ENCODE data around the gene C5orf15. TPM values are rescaled to one million over a fixed set of nuclear protein-coding genes. Genes with fewer than 3 reads are reported as not detected.

The C5orf15 gene
- total and polyA plus RNA-seq, 4 donors = 21.2 to 32.4 (median 28.7) TPM

- TF ChIP-seq HNF4G (IDR thresholded peaks at IDR 0.05) = no peak
- no peak for TF ChIP-seq FOXA2 (IDR thresholded peaks at IDR 0.05)
- TF ChIP-seq RXRA (IDR thresholded peaks at IDR 0.05) = no peak
- TF ChIP-seq REST (IDR thresholded peaks at IDR 0.05) = no peak
- no peak for TF ChIP-seq YY1 (IDR thresholded peaks at IDR 0.05)
- no peak for TF ChIP-seq SP1 (IDR thresholded peaks at IDR 0.05)
- Histone ChIP-seq H3K4me3 (ENCODE audit: low read depth in 1 of 3, low read length in 3 of 3) (no peak overlapping the region), H3K27ac (ENCODE audit: low read depth in 1 of 2, low read length in 2 of 2) (no peak overlapping the region), H3K9ac (ENCODE audit: low read depth in 1 of 2, low read length in 2 of 2) (no peak overlapping the region), H3K9me3 (ENCODE audit: control insufficient read depth in 4 of 4, low read length in 3 of 4) (no peaks in the 10 kb centered on the region), H3K27me3 (ENCODE audit: control insufficient read depth in 4 of 4, insufficient read depth in 4 of 4, low read length in 3 of 4) (no peaks in the 10 kb centered on the region), H3K36me3 (ENCODE audit: control insufficient read depth in 4 of 4, insufficient read depth in 3 of 4, low read depth in 1 of 4, low read length in 3 of 4) (no peaks in the 10 kb centered on the region), H3K4me1 (ENCODE audit: control insufficient read depth in 4 of 4, insufficient read depth in 4 of 4, low read length in 3 of 4) (peaks cover 3 to 8% (median 7%) of the 10 kb centered on the region in 4 donors)
- DNase-seq (ENCODE audit: low spot score) = no peak
- WGBS = 95% methylated on average over 10 of the region's 10 CpGs
Measured at GRCh38 chr5:133918731-133919130, 49.7 kb downstream of the C5orf15 start.

- WGBS = 92% methylated on average over 10 of the region's 10 CpGs
- no peak overlapping the region for H3K27ac ChIP-seq (ENCODE audit: low read depth in 1 of 2, low read length in 2 of 2)
- H3K27me3 ChIP-seq (ENCODE audit: control insufficient read depth in 4 of 4, insufficient read depth in 4 of 4, low read length in 3 of 4) = no peaks in the 10 kb centered on the region
- no peak overlapping the region for H3K9ac ChIP-seq (ENCODE audit: low read depth in 1 of 2, low read length in 2 of 2)
- TF ChIP-seq CTCF (IDR thresholded peaks at IDR 0.05; ENCODE audit: low read depth, low read length, missing input control) = no peak
- TF ChIP-seq ATF3 (IDR thresholded peaks at IDR 0.05) = no peak
- no peak for TF ChIP-seq FOXA1 (IDR thresholded peaks at IDR 0.05)
- TF ChIP-seq TAF1 (conservative IDR thresholded peaks at IDR 0.05) = no peak
- no peak for TF ChIP-seq SP1 (IDR thresholded peaks at IDR 0.05)
- no peak for TF ChIP-seq MAX (IDR thresholded peaks at IDR 0.05)
- TF ChIP-seq FOXA2 (IDR thresholded peaks at IDR 0.05) = no peak
- TF ChIP-seq GABPA (IDR thresholded peaks at IDR 0.05 in 1 of 2, conservative IDR thresholded peaks at IDR 0.05 in 1 of 2) = no peak
- no peak for TF ChIP-seq EGR1 (IDR thresholded peaks at IDR 0.05; ENCODE audit: low read depth in 2 of 2)
- TF ChIP-seq ZBTB33 (IDR thresholded peaks at IDR 0.05) = no peak
- TF ChIP-seq REST (IDR thresholded peaks at IDR 0.05) = no peak
- no peak for TF ChIP-seq RXRA (IDR thresholded peaks at IDR 0.05)
- TF ChIP-seq RAD21 (IDR thresholded peaks at IDR 0.05) = no peak
- TF ChIP-seq HNF4A (conservative IDR thresholded peaks at IDR 0.05) = no peak
- TF ChIP-seq JUND (IDR thresholded peaks at IDR 0.05) = no peak
- no peak for DNase-seq (ENCODE audit: low spot score)
- peaks cover 3 to 13% (median 9%) of the 10 kb centered on the region in 4 donors for H3K4me1 ChIP-seq (ENCODE audit: control insufficient read depth in 4 of 4, insufficient read depth in 4 of 4, low read length in 3 of 4)
- H3K36me3 ChIP-seq (ENCODE audit: control insufficient read depth in 4 of 4, insufficient read depth in 3 of 4, low read depth in 1 of 4, low read length in 3 of 4) = no peaks in the 10 kb centered on the region
- no peaks in the 10 kb centered on the region for H3K9me3 ChIP-seq (ENCODE audit: control insufficient read depth in 4 of 4, low read length in 3 of 4)
- H3K4me3 ChIP-seq (ENCODE audit: low read depth in 1 of 3, low read length in 3 of 3) = no peak overlapping the region
Measured at GRCh38 chr5:133918316-133918715, 50.1 kb downstream of the C5orf15 start.
